Gastrocnemius medialis (tissue), 4 donors: ENCODE measurements around the gene NR6A1. TPM values are rescaled to one million over a fixed set of nuclear protein-coding genes. Genes with fewer than 3 reads are reported as not detected.

Experiments used
- ATAC-seq, 2 donors: fragments of 150-250 bp; one replicate each; pipeline ENCODE4 v1.9.1; 2016
- DNase-seq, 2 donors: peaks; one replicate each; pipeline ENCODE4 v3.0.0-alpha.2; 2019
- H3K27ac ChIP-seq, 4 donors: fragments of 200-600 bp; sonication (generic); 1 replicate in 1 of 4; 2 replicates in 3 of 4; pipeline ENCODE4 v1.5.1; 2016 to 2018; ENCODE audit warnings: mild to moderate bottlenecking in 2 of 4, moderate library complexity in 1 of 4
- H3K27me3 ChIP-seq, 3 donors: fragments of 200-600 bp; sonication (generic) in 2 of 3; 1 replicate in 1 of 3; 2 replicates in 2 of 3; pipeline versions ENCODE4 v1.5.1 to v1.6.0; 2016 to 2019; ENCODE audit warnings: mild to moderate bottlenecking in 1 of 3, moderate library complexity in 1 of 3
- H3K36me3 ChIP-seq, 2 donors: fragments of 200-600 bp; sonication (generic) in 1 of 2; one replicate each; pipeline ENCODE4 v1.5.1; 2017 to 2018
- H3K4me1 ChIP-seq, 2 donors: fragments of 200-600 bp; sonication (generic) in 1 of 2; one replicate each; pipeline ENCODE4 v1.5.1; 2016 to 2017; ENCODE audit warnings: mild to moderate bottlenecking in 2 of 2
- H3K4me3 ChIP-seq, 4 donors: fragments of 200-600 bp; sonication (generic) in 3 of 4; 1 replicate in 1 of 4; 2 replicates in 3 of 4; pipeline ENCODE4 v1.5.1; 2016 to 2019; ENCODE audit warnings: mild to moderate bottlenecking in 2 of 4
- H3K9me3 ChIP-seq, 3 donors: fragments of 200-600 bp; sonication (generic) in 2 of 3; 1 replicate in 1 of 3; 2 replicates in 2 of 3; pipeline ENCODE4 v1.5.1; 2016 to 2019
- CTCF ChIP-seq, 5 experiments: fragments of 450-650 bp in 3 of 5; fragments of 200-600 bp in 2 of 5; sonication (generic) in 2 of 5; IDR thresholded peaks in 4 of 5; conservative IDR thresholded peaks in 1 of 5; 1 replicate in 4 of 5; 2 replicates in 1 of 5; pipeline ENCODE4 v1.5.1; 2016 to 2019; ENCODE audit warnings: antibody characterized with exemption in 5 of 5, mild to moderate bottlenecking in 3 of 5, moderate library complexity in 3 of 5
- POLR2A ChIP-seq, 2 donors: fragments of 450-650 bp; IDR thresholded peaks; one replicate each; pipeline ENCODE4 v1.6.1; 2017; ENCODE audit warnings: antibody characterized with exemption in 2 of 2, mild to moderate bottlenecking in 2 of 2, moderate library complexity in 2 of 2
- in situ Hi-C, 4 donors: fragments of 200-750 bp; cut with MboI; loops; one replicate each; pipeline versions ENCODE4 v1.15.0 to v1.8.0; 2017; ENCODE audit warnings: low sequenced_read_pairs in 4 of 4
- intact Hi-C: fragments of 100-400 bp; cut with DNase I; formaldehyde crosslinking; loops from one replicate; pipeline ENCODE4 v1.15.1; 2023; ENCODE audit warnings: low total_unique reads
- total RNA-seq, 4 donors: library from RNA; depleted of rRNA; stranded (reverse); fragments of >200 nt; gene quantifications; one replicate each; pipeline versions ENCODE4 v1.1.0 to v1.2.3, GENCODE V29; 2016

The NR6A1 gene
- total RNA-seq, 4 donors from 2014 or later, result 0.58 to 5.6 (median 2.1) TPM

DNA sequence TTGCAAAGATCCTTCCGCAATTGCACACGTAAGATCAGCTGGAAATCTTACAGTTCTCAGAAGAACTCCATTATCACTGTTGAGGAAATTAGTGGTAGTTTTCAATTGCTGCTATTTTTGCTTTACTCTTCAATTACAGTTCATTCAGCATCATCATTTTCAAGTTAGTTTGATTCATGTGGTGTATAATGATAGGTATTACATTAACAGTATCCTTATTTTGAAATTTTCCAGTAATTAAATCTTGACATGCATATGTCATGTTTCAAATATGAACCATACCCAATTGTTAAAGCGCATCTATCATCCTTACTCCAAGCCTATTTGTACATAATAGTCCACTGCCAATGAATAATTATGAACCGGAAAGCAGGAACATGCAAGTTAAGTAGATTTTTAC, 60.3 kb downstream of the NR6A1 start:
- Histone ChIP-seq H3K27ac (no peak overlapping the region), H3K4me1 (no peaks in the 10 kb centered on the region), H3K36me3 (no peaks in the 10 kb centered on the region), H3K9me3 (no peaks in the 10 kb centered on the region), H3K27me3 (no peaks in the 10 kb centered on the region), H3K4me3 (no peak overlapping the region)
- in situ Hi-C loops, result loop anchor here in 3 of 4 donors (5.0 kb wide), 1 partner anchor 93 kb away; no protein-coding TSS in a partner anchor
- intact Hi-C loops, result loop anchor here (5.0 kb wide), 1 partner anchor 53 kb away; no protein-coding TSS in a partner anchor
- TF ChIP-seq CTCF (IDR thresholded peaks at IDR 0.05 in 4 of 5, conservative IDR thresholded peaks at IDR 0.05 in 1 of 5), result no peak
- TF ChIP-seq POLR2A (IDR thresholded peaks at IDR 0.05), result no peak
- DNase-seq (no peak), ATAC-seq (no peak)

GRCh38 chr9:124709292-124709690, 61.8 kb downstream of the NR6A1 start:
- TF ChIP-seq POLR2A (IDR thresholded peaks at IDR 0.05), result no peak
- Histone ChIP-seq H3K27ac (no peak overlapping the region), H3K4me3 (no peak overlapping the region), H3K27me3 (no peaks in the 10 kb centered on the region), H3K36me3 (no peaks in the 10 kb centered on the region), H3K4me1 (no peaks in the 10 kb centered on the region), H3K9me3 (no peaks in the 10 kb centered on the region)
- ATAC-seq (no peak), DNase-seq (no peak)
- intact Hi-C loops (no loop called here), in situ Hi-C loops (loop anchor here in 1 of 4 donors (5.0 kb wide), 1 partner anchor 92 kb away; no protein-coding TSS in a partner anchor)

DNA sequence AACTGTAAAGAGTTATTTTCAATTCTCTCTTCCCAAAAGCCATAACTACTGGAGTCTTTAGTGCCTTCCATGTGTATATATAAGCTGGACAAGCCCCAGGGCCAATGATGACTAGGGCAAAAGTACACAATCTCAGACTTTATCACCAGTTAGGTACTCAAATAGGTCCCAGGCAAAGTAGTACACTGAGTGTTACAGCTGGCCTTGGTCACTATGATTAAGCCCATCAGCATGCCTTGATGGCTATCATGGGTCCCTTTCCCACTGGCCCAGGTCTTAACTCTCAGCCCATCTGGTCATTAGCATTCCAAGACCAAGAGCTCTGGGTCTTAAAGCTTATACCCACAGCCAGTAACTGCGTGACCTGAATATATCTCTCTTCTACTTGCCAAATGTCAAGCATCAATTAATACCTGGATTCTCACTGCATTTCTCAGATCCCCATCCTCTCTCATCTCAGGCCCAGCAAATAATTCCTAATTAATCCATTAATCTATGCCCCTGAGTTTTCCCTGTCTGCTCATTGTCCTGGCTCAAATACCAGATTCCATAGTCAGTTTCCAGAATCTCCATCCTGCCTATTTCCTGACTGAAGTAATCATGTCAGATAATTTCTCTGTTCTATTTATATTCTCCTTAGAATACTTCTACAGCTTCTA, 62.3 kb downstream of the NR6A1 start:
- Histone ChIP-seq H3K4me1 (no peaks in the 10 kb centered on the region), H3K9me3 (no peaks in the 10 kb centered on the region), H3K27me3 (no peaks in the 10 kb centered on the region), H3K27ac (no peak overlapping the region), H3K36me3 (no peaks in the 10 kb centered on the region), H3K4me3 (no peak overlapping the region)
- in situ Hi-C loops, result loop anchor here in 1 of 4 donors (5.0 kb wide), 1 partner anchor 91 kb away; no protein-coding TSS in a partner anchor
- DNase-seq, result no peak
- no peak for ATAC-seq
- TF ChIP-seq CTCF (IDR thresholded peaks at IDR 0.05 in 4 of 5, conservative IDR thresholded peaks at IDR 0.05 in 1 of 5) (no peak), POLR2A (IDR thresholded peaks at IDR 0.05) (no peak)
- intact Hi-C loops, result no loop called here

GRCh38 chr9:124708074-124708473, 63.0 kb downstream of the NR6A1 start:
- in situ Hi-C loops, result loop anchor here in 1 of 4 donors (5.0 kb wide), 1 partner anchor 91 kb away; no protein-coding TSS in a partner anchor
- H3K9me3 ChIP-seq, result no peaks in the 10 kb centered on the region

More at GRCh38 chr9:124708074-124708473, 63.0 kb downstream of the NR6A1 start:
- Histone ChIP-seq H3K27me3 (no peaks in the 10 kb centered on the region), H3K4me1 (no peaks in the 10 kb centered on the region), H3K36me3 (no peaks in the 10 kb centered on the region), H3K27ac (no peak overlapping the region), H3K4me3 (no peak overlapping the region)
- no peak for TF ChIP-seq POLR2A (IDR thresholded peaks at IDR 0.05)
- no peak for TF ChIP-seq CTCF (IDR thresholded peaks at IDR 0.05 in 4 of 5, conservative IDR thresholded peaks at IDR 0.05 in 1 of 5)
- no peak for DNase-seq
- ATAC-seq, result no peak
- intact Hi-C loops, result no loop called here
